Mammary epithelial cell (primary cell): Measurements from ENCODE around the gene CBX2.

Source experiments
- CTCF ChIP-seq, 2 donors: IDR thresholded peaks in 1 of 2; conservative IDR thresholded peaks in 1 of 2; 2 replicates each; pipeline ENCODE4 v1.5.1; 2011 to 2012; ENCODE audit warnings: inconsistent platforms in 2 of 2, low read length in 2 of 2, mild to moderate bottlenecking in 2 of 2, control low read depth in 1 of 2, low read depth in 1 of 2; ENCODE audit not compliant: insufficient read depth in 1 of 2; ENCODE audit errors: extremely low read depth in 1 of 2
- EZH2 ChIP-seq: IDR thresholded peaks from 2 replicates; pipeline ENCODE4 v1.6.1; 2012; ENCODE audit warnings: low read length, inconsistent platforms, borderline replicate concordance

GRCh38 chr17:79760197-79760906, 17.6 kb upstream of the CBX2 start:
- no peak for TF ChIP-seq CTCF (conservative IDR thresholded peaks at IDR 0.05 in 1 of 2, IDR thresholded peaks at IDR 0.05 in 1 of 2; ENCODE audit: extremely low read depth in 1 of 2, insufficient read depth in 1 of 2, low read depth in 1 of 2, low read length in 2 of 2)
- no peak for TF ChIP-seq EZH2
